SK-N-SH treated with all-trans-retinoic acid at 6 μM for 48 hours (cell line): Measurements from ENCODE around the gene TLE1.

Source experiments
- ATAC-seq: fragments of 200-7000 bp; cut with Tn5 transposase; 3 replicates; pipeline ENCODE4 v1.9.1; 2020; ENCODE audit warnings: mild to moderate bottlenecking, moderate library complexity
- ARNTL ChIP-seq: fragments of 450-650 bp; formaldehyde crosslinking; IDR thresholded peaks from 2 replicates; pipeline ENCODE4 v1.5.0; 2020; ENCODE audit warnings: low read depth, mild to moderate bottlenecking, moderate library complexity, borderline replicate concordance
- BACH2 ChIP-seq: fragments of 250-450 bp; sonication (Bioruptor Pico); IDR thresholded peaks from 2 replicates; pipeline ENCODE4 v1.9.0; 2021; ENCODE audit warnings: mild to moderate bottlenecking, borderline replicate concordance
- ESRRG ChIP-seq: fragments of 250-450 bp; sonication (Bioruptor Pico); IDR thresholded peaks from 2 replicates; pipeline ENCODE4 v1.6.1; 2021; ENCODE audit warnings: mild to moderate bottlenecking
- GLIS3 ChIP-seq: fragments of 250-450 bp; sonication (Bioruptor Pico); IDR thresholded peaks from 2 replicates; pipeline ENCODE4 v1.5.0; 2020; ENCODE audit warnings: mild to moderate bottlenecking, moderate library complexity
- ISL1 ChIP-seq: fragments of 250-450 bp; sonication (Bioruptor Pico); IDR thresholded peaks from 2 replicates; pipeline ENCODE4 v2.1.2; 2022; ENCODE audit warnings: mild to moderate bottlenecking, moderate library complexity
- OSR1 ChIP-seq: fragments of 250-450 bp; sonication (Bioruptor Pico); IDR thresholded peaks from 2 replicates; pipeline ENCODE4 v1.8.0; 2022; ENCODE audit warnings: moderate library complexity, mild to moderate bottlenecking, inconsistent platforms
- PPARA ChIP-seq: fragments of 250-450 bp; sonication (Bioruptor Pico); IDR thresholded peaks from 2 replicates; pipeline ENCODE4 v1.5.0; 2020; ENCODE audit warnings: mild to moderate bottlenecking, borderline replicate concordance
- RARB ChIP-seq: fragments of 250-450 bp; sonication (Bioruptor Pico); IDR thresholded peaks from 2 replicates; pipeline ENCODE4 v1.8.0; 2021; ENCODE audit warnings: mild to moderate bottlenecking, moderate library complexity
- SNAI2 ChIP-seq: fragments of 250-450 bp; sonication (Bioruptor Pico); IDR thresholded peaks from 2 replicates; pipeline ENCODE4 v1.5.0; 2020; ENCODE audit warnings: mild to moderate bottlenecking, moderate library complexity
- TCF4 ChIP-seq: fragments of 250-450 bp; sonication (Bioruptor Pico); IDR thresholded peaks from 2 replicates; pipeline ENCODE4 v1.8.0; 2021; ENCODE audit warnings: mild to moderate bottlenecking, moderate library complexity, borderline replicate concordance
- TOX ChIP-seq: fragments of 250-450 bp; sonication (Bioruptor Pico); IDR thresholded peaks from 2 replicates; pipeline ENCODE4 v1.8.0; 2021; ENCODE audit warnings: mild to moderate bottlenecking, moderate library complexity, borderline replicate concordance
- ZC3H10 ChIP-seq: fragments of 250-450 bp; sonication (Bioruptor Pico); IDR thresholded peaks from 2 replicates; pipeline ENCODE4 v1.5.1; 2021; ENCODE audit warnings: mild to moderate bottlenecking, moderate library complexity
- ZFP3 ChIP-seq: fragments of 250-450 bp; sonication (Bioruptor Pico); IDR thresholded peaks from 2 replicates; pipeline ENCODE4 v1.5.0; 2020; ENCODE audit warnings: mild to moderate bottlenecking, moderate library complexity
- ZFP30 ChIP-seq: fragments of 450-650 bp; formaldehyde crosslinking; IDR thresholded peaks from 2 replicates; pipeline ENCODE4 v1.5.0; 2022; ENCODE audit warnings: mild to moderate bottlenecking, moderate library complexity
- ZNF565 ChIP-seq: fragments of 450-650 bp; formaldehyde crosslinking; conservative IDR thresholded peaks from 2 replicates; pipeline ENCODE4 v1.5.0; 2020; ENCODE audit warnings: low read depth, mild to moderate bottlenecking, moderate library complexity
- ZNF70 ChIP-seq: fragments of 450-650 bp; formaldehyde crosslinking; IDR thresholded peaks from 2 replicates; pipeline ENCODE4 v1.5.0; 2020; ENCODE audit warnings: mild to moderate bottlenecking, moderate library complexity
- ZNF8 ChIP-seq: fragments of 450-650 bp; formaldehyde crosslinking; IDR thresholded peaks from 2 replicates; pipeline ENCODE4 v1.5.0; 2020; ENCODE audit warnings: mild to moderate bottlenecking, moderate library complexity
- TF ChIP-seq, protein P1 (sequence below): fragments of 250-450 bp; sonication (Bioruptor Pico); IDR thresholded peaks from 2 replicates; pipeline ENCODE4 v1.5.1; 2021; ENCODE audit warnings: mild to moderate bottlenecking, moderate library complexity
- TF ChIP-seq, protein P2 (sequence below): fragments of 250-450 bp; sonication (Bioruptor Pico); IDR thresholded peaks from 2 replicates; pipeline ENCODE4 v1.8.0; 2020; ENCODE audit warnings: mild to moderate bottlenecking, moderate library complexity, borderline replicate concordance
- TF ChIP-seq, protein P3 (sequence below): fragments of 250-450 bp; sonication (Bioruptor Pico); IDR thresholded peaks from 2 replicates; pipeline ENCODE4 v1.5.1; 2020; ENCODE audit warnings: low read depth, mild to moderate bottlenecking, moderate library complexity
- TF ChIP-seq, protein P4 (sequence below): fragments of 250-450 bp; sonication (Bioruptor Pico); IDR thresholded peaks from 2 replicates; pipeline ENCODE4 v1.8.0; 2021; ENCODE audit warnings: low read depth, mild to moderate bottlenecking, moderate library complexity, borderline replicate concordance

TLE1 gene

DNA sequence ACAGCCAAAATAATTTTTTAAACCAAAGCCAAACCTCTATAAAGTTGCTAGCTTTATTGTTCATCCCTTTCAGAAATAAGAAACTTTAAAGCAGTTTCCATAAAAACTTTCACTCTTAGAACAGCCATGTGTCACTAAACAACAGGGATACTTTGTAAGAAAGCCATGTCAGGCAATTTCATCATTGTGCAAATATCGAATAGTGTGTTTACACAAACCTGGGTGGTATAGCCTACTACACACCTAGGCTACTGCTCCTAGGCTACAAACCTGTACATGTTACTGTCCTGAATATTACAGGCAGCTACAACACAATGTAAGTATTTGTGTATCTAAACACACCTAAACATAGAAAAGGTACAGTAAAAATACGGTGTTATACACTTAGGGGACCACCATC, 59.9 kb downstream of the TLE1 start:
- TF ChIP-seq BACH2 (CRISPR knock-in tag) (no peak), ZFP30 (CRISPR knock-in tag) (no peak), PPARA (CRISPR knock-in tag) (no peak), ISL1 (CRISPR knock-in tag) (no peak)
- TF ChIP-seq, protein P1, sequence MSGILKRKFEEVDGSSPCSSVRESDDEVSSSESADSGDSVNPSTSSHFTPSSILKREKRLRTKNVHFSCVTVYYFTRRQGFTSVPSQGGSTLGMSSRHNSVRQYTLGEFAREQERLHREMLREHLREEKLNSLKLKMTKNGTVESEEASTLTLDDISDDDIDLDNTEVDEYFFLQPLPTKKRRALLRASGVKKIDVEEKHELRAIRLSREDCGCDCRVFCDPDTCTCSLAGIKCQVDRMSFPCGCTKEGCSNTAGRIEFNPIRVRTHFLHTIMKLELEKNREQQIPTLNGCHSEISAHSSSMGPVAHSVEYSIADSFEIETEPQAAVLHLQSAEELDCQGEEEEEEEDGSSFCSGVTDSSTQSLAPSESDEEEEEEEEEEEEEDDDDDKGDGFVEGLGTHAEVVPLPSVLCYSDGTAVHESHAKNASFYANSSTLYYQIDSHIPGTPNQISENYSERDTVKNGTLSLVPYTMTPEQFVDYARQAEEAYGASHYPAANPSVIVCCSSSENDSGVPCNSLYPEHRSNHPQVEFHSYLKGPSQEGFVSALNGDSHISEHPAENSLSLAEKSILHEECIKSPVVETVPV (CRISPR knock-in tag), result no peak
- TF ChIP-seq, protein P2, sequence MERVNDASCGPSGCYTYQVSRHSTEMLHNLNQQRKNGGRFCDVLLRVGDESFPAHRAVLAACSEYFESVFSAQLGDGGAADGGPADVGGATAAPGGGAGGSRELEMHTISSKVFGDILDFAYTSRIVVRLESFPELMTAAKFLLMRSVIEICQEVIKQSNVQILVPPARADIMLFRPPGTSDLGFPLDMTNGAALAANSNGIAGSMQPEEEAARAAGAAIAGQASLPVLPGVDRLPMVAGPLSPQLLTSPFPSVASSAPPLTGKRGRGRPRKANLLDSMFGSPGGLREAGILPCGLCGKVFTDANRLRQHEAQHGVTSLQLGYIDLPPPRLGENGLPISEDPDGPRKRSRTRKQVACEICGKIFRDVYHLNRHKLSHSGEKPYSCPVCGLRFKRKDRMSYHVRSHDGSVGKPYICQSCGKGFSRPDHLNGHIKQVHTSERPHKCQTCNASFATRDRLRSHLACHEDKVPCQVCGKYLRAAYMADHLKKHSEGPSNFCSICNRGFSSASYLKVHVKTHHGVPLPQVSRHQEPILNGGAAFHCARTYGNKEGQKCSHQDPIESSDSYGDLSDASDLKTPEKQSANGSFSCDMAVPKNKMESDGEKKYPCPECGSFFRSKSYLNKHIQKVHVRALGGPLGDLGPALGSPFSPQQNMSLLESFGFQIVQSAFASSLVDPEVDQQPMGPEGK (CRISPR knock-in tag), result no peak
- ATAC-seq, result no peak

DNA sequence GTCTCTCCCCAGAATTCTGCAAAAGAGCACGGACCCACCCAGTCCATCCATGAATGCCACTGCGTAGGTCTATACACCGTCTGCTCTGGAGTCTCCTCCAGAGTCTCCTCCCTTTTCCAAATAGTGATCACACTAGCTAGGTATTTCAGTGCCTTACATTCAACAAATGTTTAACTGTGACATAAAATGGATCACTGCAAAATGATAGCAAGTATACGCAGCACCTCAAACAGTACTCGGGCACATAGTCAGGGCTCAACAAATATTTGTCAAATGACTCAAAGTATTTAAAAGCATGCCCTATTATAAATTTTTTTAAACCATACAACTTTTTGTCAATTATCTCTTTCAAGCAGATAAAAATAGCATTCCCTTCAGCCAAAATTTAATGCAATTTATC, 60.5 kb downstream of the TLE1 start:
- TF ChIP-seq RARB (CRISPR knock-in tag) (no peak), SNAI2 (CRISPR knock-in tag) (no peak), OSR1 (no peak), ISL1 (CRISPR knock-in tag) (peak; percentile 91), ZNF8 (CRISPR knock-in tag) (no peak), BACH2 (CRISPR knock-in tag) (no peak), ARNTL (CRISPR knock-in tag) (no peak), TCF4 (no peak), ZFP3 (no peak), ESRRG (CRISPR knock-in tag) (no peak), TOX (CRISPR knock-in tag) (no peak), GLIS3 (CRISPR knock-in tag) (no peak), ZNF565 (CRISPR knock-in tag) (no peak), PPARA (CRISPR knock-in tag) (no peak), ZC3H10 (CRISPR knock-in tag) (0 out of 2 replicates have a peak, but pooled peaks have one; percentile 21)
- TF ChIP-seq, protein P1 (CRISPR knock-in tag), result no peak
- TF ChIP-seq, protein P3, sequence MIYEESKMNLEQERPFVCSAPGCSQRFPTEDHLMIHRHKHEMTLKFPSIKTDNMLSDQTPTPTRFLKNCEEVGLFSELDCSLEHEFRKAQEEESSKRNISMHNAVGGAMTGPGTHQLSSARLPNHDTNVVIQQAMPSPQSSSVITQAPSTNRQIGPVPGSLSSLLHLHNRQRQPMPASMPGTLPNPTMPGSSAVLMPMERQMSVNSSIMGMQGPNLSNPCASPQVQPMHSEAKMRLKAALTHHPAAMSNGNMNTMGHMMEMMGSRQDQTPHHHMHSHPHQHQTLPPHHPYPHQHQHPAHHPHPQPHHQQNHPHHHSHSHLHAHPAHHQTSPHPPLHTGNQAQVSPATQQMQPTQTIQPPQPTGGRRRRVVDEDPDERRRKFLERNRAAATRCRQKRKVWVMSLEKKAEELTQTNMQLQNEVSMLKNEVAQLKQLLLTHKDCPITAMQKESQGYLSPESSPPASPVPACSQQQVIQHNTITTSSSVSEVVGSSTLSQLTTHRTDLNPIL, result peak; percentile 57; the same call in 1 of the 2 replicates
- TF ChIP-seq, protein P4, sequence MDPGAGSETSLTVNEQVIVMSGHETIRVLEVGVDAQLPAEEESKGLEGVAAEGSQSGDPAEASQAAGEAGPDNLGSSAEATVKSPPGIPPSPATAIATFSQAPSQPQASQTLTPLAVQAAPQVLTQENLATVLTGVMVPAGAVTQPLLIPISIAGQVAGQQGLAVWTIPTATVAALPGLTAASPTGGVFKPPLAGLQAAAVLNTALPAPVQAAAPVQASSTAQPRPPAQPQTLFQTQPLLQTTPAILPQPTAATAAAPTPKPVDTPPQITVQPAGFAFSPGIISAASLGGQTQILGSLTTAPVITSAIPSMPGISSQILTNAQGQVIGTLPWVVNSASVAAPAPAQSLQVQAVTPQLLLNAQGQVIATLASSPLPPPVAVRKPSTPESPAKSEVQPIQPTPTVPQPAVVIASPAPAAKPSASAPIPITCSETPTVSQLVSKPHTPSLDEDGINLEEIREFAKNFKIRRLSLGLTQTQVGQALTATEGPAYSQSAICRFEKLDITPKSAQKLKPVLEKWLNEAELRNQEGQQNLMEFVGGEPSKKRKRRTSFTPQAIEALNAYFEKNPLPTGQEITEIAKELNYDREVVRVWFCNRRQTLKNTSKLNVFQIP (CRISPR knock-in tag), result no peak
- TF ChIP-seq, all 23 proteins: peak for 3
- ATAC-seq, result peak; percentile 37

DNA sequence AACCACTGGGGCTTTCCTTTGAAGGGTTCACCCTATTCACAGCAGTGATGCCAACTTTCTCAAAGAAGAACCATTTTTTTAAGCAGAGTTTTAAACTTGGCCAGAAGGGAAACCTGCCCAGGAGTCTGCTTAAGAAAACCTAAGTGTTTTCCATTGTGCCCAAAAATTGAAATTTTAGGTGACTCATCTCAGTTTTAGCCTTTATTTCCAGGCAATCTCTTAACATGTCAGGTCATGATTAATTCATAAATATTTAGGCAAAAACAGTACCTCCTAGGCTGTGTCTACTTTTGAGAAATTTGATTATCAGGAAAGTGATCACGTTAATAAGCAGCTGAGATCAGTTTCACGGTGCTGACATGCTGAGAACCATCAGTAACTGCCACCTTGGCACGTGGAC, 61.9 kb downstream of the TLE1 start:
- no peak; the same call in 2 of the 3 replicates for ATAC-seq
- TF ChIP-seq OSR1 (no peak), ISL1 (CRISPR knock-in tag) (peak; percentile 36), ZNF70 (no peak)
- TF ChIP-seq, protein P2 (CRISPR knock-in tag), result no peak
